Tibial nerve (tissue), 4 donors: ENCODE data around the gene DIP2A.

Experiments used
- EP300 ChIP-seq, 2 donors: sonication (generic); formaldehyde crosslinking; IDR thresholded peaks; one replicate each; pipeline ENCODE4 v1.6.1; 2017; ENCODE audit warnings: antibody characterized with exemption in 2 of 2, mild to moderate bottlenecking in 1 of 2
- POLR2A ChIP-seq, 2 donors: fragments of 450-650 bp; IDR thresholded peaks; one replicate each; pipeline ENCODE4 v1.6.1; 2017; ENCODE audit warnings: antibody characterized with exemption in 2 of 2, mild to moderate bottlenecking in 2 of 2, moderate library complexity in 2 of 2
- TF ChIP-seq, protein P1 (sequence below), 5 experiments: fragments of 200-600 bp in 3 of 5; fragments of 450-650 bp in 2 of 5; sonication (generic) in 3 of 5; IDR thresholded peaks; one replicate each; pipeline ENCODE4 v1.5.1; 2016 to 2019; ENCODE audit warnings: antibody characterized with exemption in 5 of 5, mild to moderate bottlenecking in 3 of 5, moderate library complexity in 2 of 5

DNA sequence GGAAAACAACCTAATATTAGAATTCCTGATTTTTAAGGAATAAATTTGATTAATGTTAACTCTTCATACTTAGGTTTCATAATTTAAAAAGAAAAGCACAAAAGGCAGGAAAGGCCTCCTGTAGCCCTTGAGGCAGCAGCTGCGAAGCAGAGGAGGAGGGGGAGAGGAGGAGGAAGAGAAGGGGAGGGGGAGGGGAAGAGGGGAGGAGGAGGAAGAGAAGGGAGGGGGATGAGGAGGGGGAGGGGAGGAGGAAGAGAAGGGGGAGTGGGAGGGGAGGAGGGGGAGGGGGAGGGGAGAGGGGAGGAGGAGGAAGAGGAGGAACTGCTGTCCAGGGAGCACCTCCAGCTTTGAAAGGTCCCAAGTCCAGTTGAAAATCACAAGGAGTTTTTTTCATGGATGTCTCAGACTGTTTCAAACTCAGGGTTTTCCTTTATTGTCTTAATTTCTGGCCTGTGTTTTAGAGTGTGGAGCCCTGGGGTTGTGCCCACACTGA, 35.1 kb upstream of the DIP2A start:
- TF ChIP-seq, protein P1, sequence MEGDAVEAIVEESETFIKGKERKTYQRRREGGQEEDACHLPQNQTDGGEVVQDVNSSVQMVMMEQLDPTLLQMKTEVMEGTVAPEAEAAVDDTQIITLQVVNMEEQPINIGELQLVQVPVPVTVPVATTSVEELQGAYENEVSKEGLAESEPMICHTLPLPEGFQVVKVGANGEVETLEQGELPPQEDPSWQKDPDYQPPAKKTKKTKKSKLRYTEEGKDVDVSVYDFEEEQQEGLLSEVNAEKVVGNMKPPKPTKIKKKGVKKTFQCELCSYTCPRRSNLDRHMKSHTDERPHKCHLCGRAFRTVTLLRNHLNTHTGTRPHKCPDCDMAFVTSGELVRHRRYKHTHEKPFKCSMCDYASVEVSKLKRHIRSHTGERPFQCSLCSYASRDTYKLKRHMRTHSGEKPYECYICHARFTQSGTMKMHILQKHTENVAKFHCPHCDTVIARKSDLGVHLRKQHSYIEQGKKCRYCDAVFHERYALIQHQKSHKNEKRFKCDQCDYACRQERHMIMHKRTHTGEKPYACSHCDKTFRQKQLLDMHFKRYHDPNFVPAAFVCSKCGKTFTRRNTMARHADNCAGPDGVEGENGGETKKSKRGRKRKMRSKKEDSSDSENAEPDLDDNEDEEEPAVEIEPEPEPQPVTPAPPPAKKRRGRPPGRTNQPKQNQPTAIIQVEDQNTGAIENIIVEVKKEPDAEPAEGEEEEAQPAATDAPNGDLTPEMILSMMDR (IDR thresholded peaks at IDR 0.05): no peak
- TF ChIP-seq POLR2A (IDR thresholded peaks at IDR 0.05) (no peak), EP300 (IDR thresholded peaks at IDR 0.05) (no peak)
